Measurements from ENCODE around the gene NFIX.

- TF ChIP-seq, protein P1, sequence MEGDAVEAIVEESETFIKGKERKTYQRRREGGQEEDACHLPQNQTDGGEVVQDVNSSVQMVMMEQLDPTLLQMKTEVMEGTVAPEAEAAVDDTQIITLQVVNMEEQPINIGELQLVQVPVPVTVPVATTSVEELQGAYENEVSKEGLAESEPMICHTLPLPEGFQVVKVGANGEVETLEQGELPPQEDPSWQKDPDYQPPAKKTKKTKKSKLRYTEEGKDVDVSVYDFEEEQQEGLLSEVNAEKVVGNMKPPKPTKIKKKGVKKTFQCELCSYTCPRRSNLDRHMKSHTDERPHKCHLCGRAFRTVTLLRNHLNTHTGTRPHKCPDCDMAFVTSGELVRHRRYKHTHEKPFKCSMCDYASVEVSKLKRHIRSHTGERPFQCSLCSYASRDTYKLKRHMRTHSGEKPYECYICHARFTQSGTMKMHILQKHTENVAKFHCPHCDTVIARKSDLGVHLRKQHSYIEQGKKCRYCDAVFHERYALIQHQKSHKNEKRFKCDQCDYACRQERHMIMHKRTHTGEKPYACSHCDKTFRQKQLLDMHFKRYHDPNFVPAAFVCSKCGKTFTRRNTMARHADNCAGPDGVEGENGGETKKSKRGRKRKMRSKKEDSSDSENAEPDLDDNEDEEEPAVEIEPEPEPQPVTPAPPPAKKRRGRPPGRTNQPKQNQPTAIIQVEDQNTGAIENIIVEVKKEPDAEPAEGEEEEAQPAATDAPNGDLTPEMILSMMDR (IDR thresholded peaks at IDR 0.05; ENCODE audit: insufficient read depth, low read depth, low read length), result no peak
- TF ChIP-seq EZH2 (IDR thresholded peaks at IDR 0.05; ENCODE audit: insufficient read depth, low read length), result no peak
These were observed 44.0 kb downstream of the NFIX start for GRCh38 chr19:13039211-13039789.

Data from astrocyte (in vitro differentiated cells and primary cell).